ENCODE data around the gene CYB5B.

CYB5B gene

GRCh38 chr16:69486272-69486671 lies 61.9 kb downstream of the CYB5B start:
- DNase-seq (ENCODE audit: low read depth) = no peak

- DNase-seq (ENCODE audit: low read depth) = no peak
Observed at GRCh38 chr16:69486724-69487123, 62.3 kb downstream of the CYB5B start.

- DNase-seq (ENCODE audit: low read depth) = no peak
Observed at GRCh38 chr16:69490707-69491324, 66.4 kb downstream of the CYB5B start.

- DNase-seq (ENCODE audit: low read depth) = no peak
Observed at GRCh38 chr16:69494991-69495392, 70.6 kb downstream of the CYB5B start.

GRCh38 chr16:69495821-69496220 lies 71.4 kb downstream of the CYB5B start:
- DNase-seq (ENCODE audit: low read depth) = no peak

GRCh38 chr16:69496376-69496775 lies 72.0 kb downstream of the CYB5B start:
- no peak for DNase-seq (ENCODE audit: low read depth)

GRCh38 chr16:69496896-69497295 lies 72.5 kb downstream of the CYB5B start:
- DNase-seq (ENCODE audit: low read depth) = no peak

- no peak for DNase-seq (ENCODE audit: low read depth)
Observed at GRCh38 chr16:69497876-69498596, 73.6 kb downstream of the CYB5B start.

GRCh38 chr16:69498926-69499325 lies 74.5 kb downstream of the CYB5B start:
- no peak for DNase-seq (ENCODE audit: low read depth)

- no peak for DNase-seq (ENCODE audit: low read depth)
Observed at GRCh38 chr16:69499541-69500230, 75.3 kb downstream of the CYB5B start.

GRCh38 chr16:69500496-69500895 lies 76.1 kb downstream of the CYB5B start:
- DNase-seq (ENCODE audit: low read depth) = no peak

GRCh38 chr16:69501956-69502745 lies 77.7 kb downstream of the CYB5B start:
- DNase-seq (ENCODE audit: low read depth) = no peak

- no peak for DNase-seq (ENCODE audit: low read depth)
Observed at GRCh38 chr16:69503244-69503643, 78.8 kb downstream of the CYB5B start.

- DNase-seq (ENCODE audit: low read depth) = no peak
Observed at GRCh38 chr16:69508033-69508755, 83.8 kb downstream of the CYB5B start.

GRCh38 chr16:69509125-69509524 lies 84.7 kb downstream of the CYB5B start:
- DNase-seq (ENCODE audit: low read depth) = no peak

- DNase-seq (ENCODE audit: low read depth) = no peak
Observed at GRCh38 chr16:69511651-69512050, 87.2 kb downstream of the CYB5B start.

GRCh38 chr16:69513180-69513966 lies 89.0 kb downstream of the CYB5B start:
- no peak for DNase-seq (ENCODE audit: low read depth)

GRCh38 chr16:69514356-69514755 lies 89.9 kb downstream of the CYB5B start:
- DNase-seq (ENCODE audit: low read depth) = no peak

Measured in fibroblast of the conjunctiva (primary cell).